Transverse colon (tissue), 4 donors: Measurements from ENCODE around the gene OR4D10. TPM values are rescaled to one million over a fixed set of nuclear protein-coding genes. Genes with fewer than 3 reads are reported as not detected.
"Not testable (repeated sequence)": the region's sequence is repeated elsewhere in the genome, so short reads cannot be mapped to it uniquely, and the experiment has no call there.

ENCODE experiments used
- DNase-seq: peaks from one replicate; pipeline ENCODE4 v3.0.0-alpha.2; 2019
- H3K27ac ChIP-seq, 4 donors: fragments of 200-600 bp; sonication (generic); 2 replicates each; pipeline ENCODE4 v1.5.1; 2016 to 2018; ENCODE audit warnings: inconsistent platforms in 4 of 4
- H3K27me3 ChIP-seq: fragments of 200-600 bp; sonication (generic); 2 replicates; pipeline ENCODE4 v1.5.1; 2017; ENCODE audit warnings: inconsistent platforms
- H3K36me3 ChIP-seq, 4 donors: fragments of 200-600 bp; sonication (generic); 2 replicates each; pipeline ENCODE4 v1.5.1; 2017 to 2019; ENCODE audit warnings: inconsistent platforms in 4 of 4
- H3K4me1 ChIP-seq, 4 donors: fragments of 200-600 bp; sonication (generic); 2 replicates each; pipeline ENCODE4 v1.5.1; 2017 to 2020; ENCODE audit warnings: inconsistent platforms in 4 of 4
- H3K4me3 ChIP-seq, 4 donors: fragments of 200-600 bp; sonication (generic); 1 replicate in 1 of 4; 2 replicates in 3 of 4; pipeline versions ENCODE4 v1.5.1 to v1.6.1; 2017 to 2019; ENCODE audit warnings: inconsistent platforms in 4 of 4
- H3K9me3 ChIP-seq, 2 donors: fragments of 200-600 bp; sonication (generic); 2 replicates each; pipeline ENCODE4 v1.5.1; 2017 to 2019; ENCODE audit warnings: inconsistent platforms in 2 of 2
- EP300 ChIP-seq: sonication (generic); formaldehyde crosslinking; IDR thresholded peaks from one replicate; pipeline ENCODE4 v1.6.1; 2017; ENCODE audit warnings: antibody characterized with exemption, low read depth
- POLR2A ChIP-seq: fragments of 450-650 bp; IDR thresholded peaks from one replicate; pipeline ENCODE4 v1.6.1; 2016; ENCODE audit warnings: antibody characterized with exemption, mild to moderate bottlenecking, moderate library complexity
- POLR2AphosphoS5 ChIP-seq, 3 donors: sonication (generic); formaldehyde crosslinking; IDR thresholded peaks; one replicate each; pipeline ENCODE4 v1.6.1; 2016; ENCODE audit warnings: antibody characterized with exemption in 3 of 3
- WGBS, 2 donors: methylation state at CpG; one replicate each; pipeline ENCODE4 v1.1.5; 2018; ENCODE audit warnings: low coverage in 1 of 2; 5-methylcytosine and 5-hydroxymethylcytosine counted together
- in situ Hi-C, 4 donors: fragments of 200-750 bp; cut with MboI; loops; one replicate each; pipeline versions ENCODE4 v1.15.0 to v1.15.1; 2017; ENCODE audit warnings: low sequenced_read_pairs in 3 of 4, low pct_ligation_motif_present in 1 of 4, low pct_unique_long_range_greater_than_20kb in 1 of 4
- intact Hi-C: fragments of 100-400 bp; cut with DNase I; formaldehyde crosslinking; loops from one replicate; pipeline ENCODE4 v1.15.1; 2023; ENCODE audit warnings: low total_unique reads
- total RNA-seq, 4 donors: library from RNA; depleted of rRNA; stranded (reverse); fragments of >200 nt; gene quantifications; one replicate each; pipeline ENCODE4 v1.1.0, GENCODE V29; 2016
- TF ChIP-seq, protein P1 (sequence below), 5 experiments: fragments of 200-600 bp in 3 of 5; fragments of 450-650 bp in 2 of 5; sonication (generic) in 3 of 5; IDR thresholded peaks; 1 replicate in 2 of 5; 2 replicates in 3 of 5; pipeline ENCODE4 v1.5.1; 2016 to 2017; ENCODE audit warnings: antibody characterized with exemption in 5 of 5, inconsistent platforms in 3 of 5, mild to moderate bottlenecking in 2 of 5, moderate library complexity in 1 of 5

Gene OR4D10
- total RNA-seq, 4 donors from 2014 or later, result not detected

DNA sequence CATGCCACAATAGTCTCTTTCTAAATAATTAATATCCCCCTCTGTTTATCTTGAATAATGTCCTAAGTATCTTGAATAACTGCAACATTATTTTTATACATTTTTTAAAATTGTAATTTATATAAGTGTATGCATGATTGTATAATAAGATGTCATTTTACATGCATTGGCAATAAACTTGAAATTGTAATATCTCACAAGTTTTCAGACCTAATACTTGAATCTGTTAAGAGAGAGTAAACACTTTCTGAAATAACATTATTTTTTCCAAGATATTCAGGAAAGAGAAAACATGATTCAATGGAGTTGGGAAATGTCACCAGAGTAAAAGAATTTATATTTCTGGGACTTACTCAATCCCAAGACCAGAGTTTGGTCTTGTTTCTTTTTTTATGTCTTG, 30.2 kb downstream of the OR4D10 start, which contains the start of gene OR4D11:
Gene OR4D11 (plus strand): TSS at position 301 of the 400 bp plus-strand sequence. CDS start 0 bp downstream, at position 301.
- intact Hi-C loops, result no loop called here
- TF ChIP-seq EP300, result no peak
- TF ChIP-seq POLR2A, result no peak
- TF ChIP-seq, protein P1, sequence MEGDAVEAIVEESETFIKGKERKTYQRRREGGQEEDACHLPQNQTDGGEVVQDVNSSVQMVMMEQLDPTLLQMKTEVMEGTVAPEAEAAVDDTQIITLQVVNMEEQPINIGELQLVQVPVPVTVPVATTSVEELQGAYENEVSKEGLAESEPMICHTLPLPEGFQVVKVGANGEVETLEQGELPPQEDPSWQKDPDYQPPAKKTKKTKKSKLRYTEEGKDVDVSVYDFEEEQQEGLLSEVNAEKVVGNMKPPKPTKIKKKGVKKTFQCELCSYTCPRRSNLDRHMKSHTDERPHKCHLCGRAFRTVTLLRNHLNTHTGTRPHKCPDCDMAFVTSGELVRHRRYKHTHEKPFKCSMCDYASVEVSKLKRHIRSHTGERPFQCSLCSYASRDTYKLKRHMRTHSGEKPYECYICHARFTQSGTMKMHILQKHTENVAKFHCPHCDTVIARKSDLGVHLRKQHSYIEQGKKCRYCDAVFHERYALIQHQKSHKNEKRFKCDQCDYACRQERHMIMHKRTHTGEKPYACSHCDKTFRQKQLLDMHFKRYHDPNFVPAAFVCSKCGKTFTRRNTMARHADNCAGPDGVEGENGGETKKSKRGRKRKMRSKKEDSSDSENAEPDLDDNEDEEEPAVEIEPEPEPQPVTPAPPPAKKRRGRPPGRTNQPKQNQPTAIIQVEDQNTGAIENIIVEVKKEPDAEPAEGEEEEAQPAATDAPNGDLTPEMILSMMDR (IDR thresholded peaks at IDR 0.05), result no peak
- no peak for TF ChIP-seq POLR2AphosphoS5 (IDR thresholded peaks at IDR 0.05)
- Histone ChIP-seq H3K4me3 (no peak within 1 kb of the TSS), H3K36me3 (no peaks in the 10 kb centered on the region), H3K27ac (no peak within 1 kb of the TSS), H3K9me3 (no peaks in the 10 kb centered on the region), H3K4me1 (no peaks in the 10 kb centered on the region), H3K27me3 (peaks cover 8% of the 10 kb centered on the region)
- in situ Hi-C loops, result loop anchor here in 1 of 4 donors (10.0 kb wide), 1 partner anchor 58 kb away; no protein-coding TSS in a partner anchor
- DNase-seq, result no peak

GRCh38 chr11:59510941-59511589, 38.0 kb downstream of the OR4D10 start, which contains the start of gene OR4D9:
Gene OR4D9, plus strand, starts transcription at chr11:59511539. Its CDS starts 3,374 bp downstream, at chr11:59514913.
- H3K27ac ChIP-seq, result no peak within 1 kb of the TSS
- no peaks in the 10 kb centered on the region for H3K4me1 ChIP-seq
- no peaks in the 10 kb centered on the region for H3K36me3 ChIP-seq
- 29 to 60% methylated on average over 1 to 2 of the region's 2 CpGs for WGBS, 2 donors
- intact Hi-C loops (no loop called here), in situ Hi-C loops (no loop called here)
- no peak within 1 kb of the TSS for H3K4me3 ChIP-seq
- no peak for TF ChIP-seq POLR2A
- TF ChIP-seq EP300, result no peak
- no peak for TF ChIP-seq POLR2AphosphoS5 (IDR thresholded peaks at IDR 0.05)
- TF ChIP-seq, protein P1 (IDR thresholded peaks at IDR 0.05), result no peak
- DNase-seq, result no peak
- no peaks in the 10 kb centered on the region for H3K9me3 ChIP-seq
- peaks cover 9% of the 10 kb centered on the region for H3K27me3 ChIP-seq

- intact Hi-C loops, result no loop called here
- Histone ChIP-seq H3K36me3 (no peaks in the 10 kb centered on the region), H3K9me3 (no peaks in the 10 kb centered on the region), H3K27me3 (peaks cover 9% of the 10 kb centered on the region), H3K27ac (no peak overlapping the region), H3K4me3 (no peak overlapping the region), H3K4me1 (no peaks in the 10 kb centered on the region)
- in situ Hi-C loops, result no loop called here
- no peak for DNase-seq
- TF ChIP-seq, protein P1 (IDR thresholded peaks at IDR 0.05), result no peak
- no peak for TF ChIP-seq EP300
- no peak for TF ChIP-seq POLR2AphosphoS5 (IDR thresholded peaks at IDR 0.05)
- no peak for TF ChIP-seq POLR2A
- WGBS, 2 donors, result 63 to 75% methylated on average over 1 of the region's 1 CpG
Observed at GRCh38 chr11:59511675-59512074, 38.6 kb downstream of the OR4D10 start.

GRCh38 chr11:59520139-59520538, 47.0 kb downstream of the OR4D10 start:
- DNase-seq, H3K27ac ChIP-seq, intact Hi-C loops, in situ Hi-C loops, H3K4me3 ChIP-seq, H3K27me3 ChIP-seq, H3K9me3 ChIP-seq, H3K36me3 ChIP-seq, H3K4me1 ChIP-seq: not testable (repeated sequence)
- WGBS, 2 donors, result 61 to 65% methylated on average over 2 of the region's 2 CpGs

DNA sequence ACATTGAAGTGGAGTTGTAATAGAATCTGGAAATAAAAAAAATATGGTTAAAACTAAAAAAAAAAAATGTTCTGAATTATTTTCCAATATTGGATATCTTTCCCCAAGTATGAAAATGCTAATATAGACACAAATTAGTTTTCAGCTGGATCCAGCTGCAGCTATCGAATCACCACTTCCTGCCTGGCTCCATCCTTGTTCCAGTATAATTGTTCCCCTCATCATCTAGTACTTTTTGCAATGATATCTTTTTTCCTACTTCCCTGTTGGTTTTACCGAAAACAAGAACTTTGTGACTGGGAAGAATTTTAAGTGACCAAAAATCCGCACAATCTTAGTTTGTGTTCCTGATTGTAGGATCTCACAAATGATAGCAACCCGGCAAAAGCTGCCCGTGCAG, 47.6 kb downstream of the OR4D10 start:
- 75 to 76% methylated on average over 5 of the region's 5 CpGs for WGBS, 2 donors

More for the DNA sequence above, 47.6 kb downstream of the OR4D10 start:
- Histone ChIP-seq H3K36me3 (no peaks in the 10 kb centered on the region), H3K4me1 (no peaks in the 10 kb centered on the region), H3K27ac (no peak overlapping the region), H3K9me3 (no peaks in the 10 kb centered on the region), H3K27me3 (no peaks in the 10 kb centered on the region), H3K4me3 (no peak overlapping the region)
- intact Hi-C loops (no loop called here), in situ Hi-C loops (no loop called here)
- no peak for DNase-seq
- TF ChIP-seq, protein P1 (IDR thresholded peaks at IDR 0.05), result no peak
- TF ChIP-seq POLR2A, result no peak
